ENCODE measurements around the gene MOGAT3. TPM values are rescaled to one million over a fixed set of nuclear protein-coding genes. Genes with fewer than 3 reads are reported as not detected.

Gene MOGAT3
- total RNA-seq, 2 donors from 2014 or later: 1.3 TPM; not detected in 1

DNA sequence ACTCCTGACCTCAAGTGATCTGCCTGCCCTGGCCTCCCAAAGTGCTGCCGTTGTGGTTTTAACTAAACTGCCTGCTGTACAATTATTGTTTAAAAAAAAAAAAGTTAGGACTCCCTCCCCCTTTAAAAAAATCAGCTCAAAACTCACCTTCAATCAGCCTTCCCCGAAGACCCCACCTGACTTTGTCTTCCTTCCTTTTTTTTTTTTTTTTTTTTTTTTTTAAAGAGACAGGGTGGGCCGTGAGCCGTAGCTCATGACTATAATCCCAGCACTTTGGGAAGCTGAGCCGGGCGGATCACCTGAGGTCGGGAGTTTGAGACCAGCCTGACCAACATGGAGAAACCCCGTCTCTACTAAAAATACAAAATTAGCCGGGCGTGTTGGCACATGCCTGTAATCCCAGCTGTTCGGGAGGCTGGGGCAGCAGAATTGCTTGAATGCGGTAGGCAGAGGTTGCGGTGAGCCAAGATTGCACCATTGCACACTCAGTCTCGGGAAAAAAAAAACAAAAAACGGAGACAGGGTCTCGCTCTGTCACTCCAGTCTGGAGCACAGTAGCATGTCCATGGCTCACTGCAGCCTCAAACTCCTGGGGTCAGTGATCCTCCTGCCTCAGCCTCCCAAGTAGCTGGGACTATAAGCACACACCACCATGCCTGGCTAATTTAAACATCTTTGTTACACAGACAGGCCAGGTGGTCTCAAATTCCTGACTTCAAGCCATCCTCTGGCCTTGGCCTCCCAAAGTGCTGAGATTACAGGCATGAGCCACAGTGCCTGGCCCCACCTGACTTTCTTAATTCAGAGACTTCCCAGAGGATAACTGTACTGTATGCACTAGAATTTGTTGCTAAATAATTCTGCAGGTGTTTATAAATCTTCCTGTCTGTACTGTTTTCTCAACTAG lies 40.9 kb upstream of the MOGAT3 start:
- Mint-ChIP-seq H3K27me3 (ENCODE audit: insufficient read depth) (no peaks in the 10 kb centered on the region), H3K27ac (no peak overlapping the region), H3K9me3 (no peaks in the 10 kb centered on the region), H3K36me3 (ENCODE audit: low read depth) (peaks cover 16% of the 10 kb centered on the region), H3K4me3 (no peak overlapping the region), H3K4me1 (peaks cover 9% of the 10 kb centered on the region)
- TF ChIP-seq, protein P1, sequence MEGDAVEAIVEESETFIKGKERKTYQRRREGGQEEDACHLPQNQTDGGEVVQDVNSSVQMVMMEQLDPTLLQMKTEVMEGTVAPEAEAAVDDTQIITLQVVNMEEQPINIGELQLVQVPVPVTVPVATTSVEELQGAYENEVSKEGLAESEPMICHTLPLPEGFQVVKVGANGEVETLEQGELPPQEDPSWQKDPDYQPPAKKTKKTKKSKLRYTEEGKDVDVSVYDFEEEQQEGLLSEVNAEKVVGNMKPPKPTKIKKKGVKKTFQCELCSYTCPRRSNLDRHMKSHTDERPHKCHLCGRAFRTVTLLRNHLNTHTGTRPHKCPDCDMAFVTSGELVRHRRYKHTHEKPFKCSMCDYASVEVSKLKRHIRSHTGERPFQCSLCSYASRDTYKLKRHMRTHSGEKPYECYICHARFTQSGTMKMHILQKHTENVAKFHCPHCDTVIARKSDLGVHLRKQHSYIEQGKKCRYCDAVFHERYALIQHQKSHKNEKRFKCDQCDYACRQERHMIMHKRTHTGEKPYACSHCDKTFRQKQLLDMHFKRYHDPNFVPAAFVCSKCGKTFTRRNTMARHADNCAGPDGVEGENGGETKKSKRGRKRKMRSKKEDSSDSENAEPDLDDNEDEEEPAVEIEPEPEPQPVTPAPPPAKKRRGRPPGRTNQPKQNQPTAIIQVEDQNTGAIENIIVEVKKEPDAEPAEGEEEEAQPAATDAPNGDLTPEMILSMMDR (conservative IDR thresholded peaks at IDR 0.05): no peak
- no peak overlapping the region for H3K9ac ChIP-seq (ENCODE audit: extremely low read depth, low read length, poor library complexity, severe bottlenecking)
- H3K27me3 ChIP-seq (ENCODE audit: control insufficient read depth, insufficient read depth, low read length, poor library complexity, severe bottlenecking): no peaks in the 10 kb centered on the region
- 94 to 97% methylated on average over 9 to 16 of the region's 16 CpGs for WGBS, 2 experiments (ENCODE audit: insufficient coverage in 1 of 2, insufficient read length in 1 of 2)
- peaks cover 16% of the 10 kb centered on the region for H3K36me3 ChIP-seq (ENCODE audit: control insufficient read depth, insufficient read depth, low read length)
- no peak overlapping the region for H3K27ac ChIP-seq (ENCODE audit: low read depth, low read length)
- no peak overlapping the region for H3K4me3 ChIP-seq (ENCODE audit: low read length)
- no peak for DNase-seq
- peaks cover 5% of the 10 kb centered on the region for H3K4me1 ChIP-seq (ENCODE audit: control insufficient read depth, insufficient read depth, low read length)
- H3K9me3 ChIP-seq (ENCODE audit: control insufficient read depth, low read length): no peaks in the 10 kb centered on the region

DNA sequence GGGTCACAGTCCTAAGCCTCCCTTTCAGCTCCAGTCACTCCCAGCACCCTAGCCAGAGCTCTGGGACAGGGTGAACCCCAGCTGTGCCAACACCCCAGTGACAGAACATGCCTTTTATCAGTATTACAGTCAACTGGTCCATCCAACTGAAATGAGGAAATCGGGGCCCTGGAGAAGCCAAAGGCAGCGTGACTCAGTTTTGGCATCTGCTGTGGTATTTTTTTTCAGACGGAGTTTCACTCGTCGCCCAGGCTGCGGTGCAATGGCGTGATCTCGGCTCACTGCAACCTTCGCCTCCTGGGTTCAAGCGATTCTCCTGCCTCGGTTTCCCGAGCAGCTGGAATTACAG lies 40.2 kb upstream of the MOGAT3 start:
- no peaks in the 10 kb centered on the region for H3K27me3 Mint-ChIP-seq (ENCODE audit: insufficient read depth)
- DNase-seq: no peak

DNA sequence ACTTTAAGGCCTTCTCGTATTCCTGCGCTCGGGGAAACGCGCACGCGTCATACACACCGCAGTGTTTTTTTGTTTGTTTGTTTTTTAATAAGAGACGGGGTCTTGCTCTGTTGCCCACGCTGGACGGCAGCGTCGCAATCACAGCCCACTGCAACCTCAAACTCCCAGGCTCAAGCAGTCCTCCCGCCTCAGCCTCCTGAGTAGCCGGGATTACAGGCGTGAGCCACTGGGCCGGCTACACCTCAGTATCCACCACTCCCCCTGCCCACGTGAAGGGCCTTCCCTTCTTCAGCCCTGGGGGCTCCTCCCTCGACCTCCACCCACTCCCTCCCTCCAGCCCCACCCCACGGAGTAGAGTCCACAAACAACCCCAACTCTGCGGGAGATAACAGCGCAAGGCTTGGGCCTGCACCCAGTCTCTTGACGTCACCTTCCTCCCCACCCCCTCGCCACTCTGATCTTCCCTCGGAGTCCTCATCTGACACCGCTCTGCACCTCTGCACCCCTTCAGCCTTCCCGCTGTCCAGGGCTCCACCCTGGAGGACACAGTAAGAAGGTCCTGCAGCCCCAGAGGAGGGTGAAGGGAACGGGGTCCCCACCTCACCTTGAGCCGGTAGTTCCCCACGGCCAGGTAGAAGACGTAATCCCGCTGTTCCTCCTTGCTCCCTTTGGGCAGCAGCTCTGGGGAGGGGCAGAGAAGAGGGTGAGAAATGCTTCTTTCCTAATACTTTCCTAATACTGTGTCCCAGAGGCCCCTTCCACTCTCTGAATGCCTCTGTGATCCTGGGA lies 39.6 kb upstream of the MOGAT3 start:
- peaks cover 10% of the 10 kb centered on the region for H3K36me3 ChIP-seq (ENCODE audit: control insufficient read depth, insufficient read depth, low read length)
- H3K36me3 Mint-ChIP-seq (ENCODE audit: low read depth): peaks cover 9% of the 10 kb centered on the region
- H3K27me3 Mint-ChIP-seq (ENCODE audit: insufficient read depth): no peaks in the 10 kb centered on the region
- TF ChIP-seq, protein P1 (conservative IDR thresholded peaks at IDR 0.05): no peak
- H3K4me1 ChIP-seq (ENCODE audit: control insufficient read depth, insufficient read depth, low read length): peaks cover 5% of the 10 kb centered on the region
- H3K9me3 Mint-ChIP-seq: no peaks in the 10 kb centered on the region
- no peak for DNase-seq
- H3K27ac ChIP-seq (ENCODE audit: low read depth, low read length): no peak overlapping the region
- peaks cover 9% of the 10 kb centered on the region for H3K4me1 Mint-ChIP-seq
- no peak overlapping the region for H3K9ac ChIP-seq (ENCODE audit: extremely low read depth, low read length, poor library complexity, severe bottlenecking)
- no peak overlapping the region for H3K27ac Mint-ChIP-seq
- no peak overlapping the region for H3K4me3 Mint-ChIP-seq
- 91 to 93% methylated on average over 11 to 32 of the region's 32 CpGs for WGBS, 2 experiments (ENCODE audit: insufficient coverage in 1 of 2, insufficient read length in 1 of 2)
- no peak overlapping the region for H3K4me3 ChIP-seq (ENCODE audit: low read length)
- no peaks in the 10 kb centered on the region for H3K9me3 ChIP-seq (ENCODE audit: control insufficient read depth, low read length)
- H3K27me3 ChIP-seq (ENCODE audit: control insufficient read depth, insufficient read depth, low read length, poor library complexity, severe bottlenecking): no peaks in the 10 kb centered on the region

More for the DNA sequence above, 40.2 kb upstream of the MOGAT3 start:
- H3K27me3 ChIP-seq (ENCODE audit: control insufficient read depth, insufficient read depth, low read length, poor library complexity, severe bottlenecking): no peaks in the 10 kb centered on the region
- Mint-ChIP-seq H3K9me3 (no peaks in the 10 kb centered on the region), H3K4me1 (peaks cover 9% of the 10 kb centered on the region), H3K36me3 (ENCODE audit: low read depth) (peaks cover 15% of the 10 kb centered on the region), H3K4me3 (no peak overlapping the region), H3K27ac (no peak overlapping the region)
- 95 to 97% methylated on average over 10 to 12 of the region's 12 CpGs for WGBS, 2 experiments (ENCODE audit: insufficient coverage in 1 of 2, insufficient read length in 1 of 2)
- TF ChIP-seq, protein P1 (conservative IDR thresholded peaks at IDR 0.05): no peak
- H3K27ac ChIP-seq (ENCODE audit: low read depth, low read length): no peak overlapping the region
- peaks cover 15% of the 10 kb centered on the region for H3K36me3 ChIP-seq (ENCODE audit: control insufficient read depth, insufficient read depth, low read length)
- peaks cover 5% of the 10 kb centered on the region for H3K4me1 ChIP-seq (ENCODE audit: control insufficient read depth, insufficient read depth, low read length)
- H3K9me3 ChIP-seq (ENCODE audit: control insufficient read depth, low read length): no peaks in the 10 kb centered on the region
- H3K4me3 ChIP-seq (ENCODE audit: low read length): no peak overlapping the region
- no peak overlapping the region for H3K9ac ChIP-seq (ENCODE audit: extremely low read depth, low read length, poor library complexity, severe bottlenecking)
